ENCODE results near the gene TBC1D14.

- TF ChIP-seq TCF12 (IDR thresholded peaks at IDR 0.05): no peak
- TF ChIP-seq CHD2 (IDR thresholded peaks at IDR 0.05; ENCODE audit: low read length, partially characterized antibody): no peak
- no peak for TF ChIP-seq CTCF (IDR thresholded peaks at IDR 0.05)
- no peak for TF ChIP-seq EZH2phosphoT487 (IDR thresholded peaks at IDR 0.05; ENCODE audit: borderline replicate concordance, low read depth)
- TF ChIP-seq PBX3 (IDR thresholded peaks at IDR 0.05): no peak
- TF ChIP-seq GATA2 (CRISPR knock-in tag; IDR thresholded peaks at IDR 0.05): no peak
- TF ChIP-seq MAX (IDR thresholded peaks at IDR 0.05; ENCODE audit: low read depth): no peak
- no peak for TF ChIP-seq RFX5 (IDR thresholded peaks at IDR 0.05; ENCODE audit: low read length)
- TF ChIP-seq FOSL2 (IDR thresholded peaks at IDR 0.05; ENCODE audit: borderline replicate concordance, low read depth): no peak
- no peak for TF ChIP-seq YY1 (IDR thresholded peaks at IDR 0.05; ENCODE audit: low read depth)
- TF ChIP-seq TAF1 (IDR thresholded peaks at IDR 0.05; ENCODE audit: borderline replicate concordance, low read depth, low read length): no peak
- TF ChIP-seq USF2 (IDR thresholded peaks at IDR 0.05; ENCODE audit: borderline replicate concordance, low read depth, low read length): no peak
Measured at GRCh38 chr4:7062816-7063215, 153.2 kb downstream of the TBC1D14 start.
